Mesendoderm (in vitro differentiated cells): ENCODE measurements around the gene WDR44.

Experiments
- DNase-seq: peaks from one replicate; pipeline ENCODE4 v3.0.0; 2013
- H2AK5ac ChIP-seq: 2 replicates; pipeline ENCODE4 v1.6.1; 2013; ENCODE audit warnings: low read length, inconsistent platforms
- H2BK120ac ChIP-seq: 2 replicates; pipeline ENCODE4 v1.6.1; 2013; ENCODE audit warnings: low read depth, mild to moderate bottlenecking, low read length, moderate library complexity, mixed read lengths
- H2BK15ac ChIP-seq: replicated peaks from 2 replicates; pipeline ENCODE4 v1.6.1; 2013; ENCODE audit warnings: low read depth, mild to moderate bottlenecking, moderate library complexity
- H2BK5ac ChIP-seq: 2 replicates; pipeline ENCODE4 v1.6.1; 2013; ENCODE audit warnings: low read length, inconsistent platforms
- H3K18ac ChIP-seq: 2 replicates; pipeline ENCODE4 v1.6.1; 2013; ENCODE audit warnings: mild to moderate bottlenecking, low read length, mixed read lengths
- H3K23ac ChIP-seq: one replicate; pipeline ENCODE4 v1.6.1; 2013; ENCODE audit warnings: low read length
- H3K27ac ChIP-seq: 2 replicates; pipeline ENCODE4 v1.5.1; 2013; ENCODE audit warnings: low read depth, mild to moderate bottlenecking, inconsistent platforms, low read length, moderate library complexity
- H3K27me3 ChIP-seq: 2 replicates; pipeline ENCODE4 v1.6.1; 2013; ENCODE audit warnings: low read length, control low read depth, mild to moderate bottlenecking, inconsistent platforms; ENCODE audit not compliant: insufficient read depth, poor library complexity
- H3K36me3 ChIP-seq: 2 replicates; pipeline ENCODE4 v1.6.1; 2013; ENCODE audit warnings: low read length, inconsistent platforms; ENCODE audit not compliant: control insufficient read depth, insufficient read depth
- H3K4ac ChIP-seq: one replicate; pipeline ENCODE4 v1.6.1; 2013; ENCODE audit warnings: low read depth, mild to moderate bottlenecking, low read length, moderate library complexity
- H3K4me1 ChIP-seq: 2 replicates; pipeline ENCODE4 v1.6.1; 2013; ENCODE audit warnings: low read depth, low read length, inconsistent platforms; ENCODE audit not compliant: control insufficient read depth
- H3K4me2 ChIP-seq: 2 replicates; pipeline ENCODE4 v1.6.1; 2013; ENCODE audit warnings: low read length
- H3K4me3 ChIP-seq: 2 replicates; pipeline ENCODE4 v1.5.1; 2013; ENCODE audit warnings: mild to moderate bottlenecking, low read length
- H3K56ac ChIP-seq: one replicate; pipeline ENCODE4 v1.6.1; 2013; ENCODE audit warnings: low read length
- H3K79me1 ChIP-seq: 2 replicates; pipeline ENCODE4 v1.6.1; 2013; ENCODE audit warnings: low read length, inconsistent platforms
- H3K79me2 ChIP-seq: 2 replicates; pipeline ENCODE4 v1.6.1; 2013; ENCODE audit warnings: mild to moderate bottlenecking, low read length; ENCODE audit not compliant: control insufficient read depth, insufficient read depth
- H3K9ac ChIP-seq: 2 replicates; pipeline ENCODE4 v1.6.1; 2013; ENCODE audit warnings: low read length, inconsistent platforms
- H4K5ac ChIP-seq: one replicate; pipeline ENCODE4 v1.6.1; 2013; ENCODE audit warnings: low read length
- H4K8ac ChIP-seq: one replicate; pipeline ENCODE4 v1.6.1; 2013; ENCODE audit warnings: low read depth, mild to moderate bottlenecking, control low read depth, low read length, moderate library complexity
- WGBS: extraction: QIAGEN DNeasy Blood & Tissue Kit; methylation state at CpG from one replicate; pipeline ENCODE4 v1.1.7; 2013; ENCODE audit warnings: low lambda C conversion rate, missing lambda C conversion rate; ENCODE audit not compliant: insufficient coverage; ENCODE audit errors: extremely low coverage; 5-methylcytosine and 5-hydroxymethylcytosine counted together

The WDR44 gene

DNA sequence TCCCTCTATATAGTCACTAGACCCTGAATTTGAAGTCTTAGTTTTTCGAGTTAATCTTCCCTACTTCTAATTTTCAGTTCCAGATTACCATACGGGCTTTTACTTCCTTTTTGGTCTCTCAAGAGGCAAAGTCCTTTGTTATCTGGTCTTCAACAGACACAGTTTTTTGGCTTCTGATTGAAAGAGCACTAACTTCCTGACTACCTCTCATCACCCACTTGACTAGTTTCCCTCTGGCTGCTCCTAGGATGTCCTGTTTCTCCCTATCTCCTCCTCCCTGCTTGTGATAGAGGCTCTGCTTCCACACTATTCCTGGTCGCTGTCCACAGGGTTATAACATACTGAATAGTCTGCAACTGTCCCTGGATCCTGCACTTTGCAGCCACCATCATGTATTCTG, 16.7 kb upstream of the WDR44 start:
- H3K4me3 ChIP-seq = no peak overlapping the region
- no peak overlapping the region for H2BK120ac ChIP-seq
- no peak overlapping the region for H4K8ac ChIP-seq
- H3K79me1 ChIP-seq = no peaks in the 10 kb centered on the region
- no peak overlapping the region for H2BK5ac ChIP-seq
- H3K9ac ChIP-seq = no peak overlapping the region
- no peak overlapping the region for H2AK5ac ChIP-seq
- H3K4ac ChIP-seq = no peak overlapping the region
- no peaks in the 10 kb centered on the region for H3K79me2 ChIP-seq
- WGBS = no CpG with 5 or more reads among the region's 3 CpGs
- DNase-seq = no peak
- H4K5ac ChIP-seq = no peak overlapping the region
- no peak overlapping the region for H3K18ac ChIP-seq
- H3K27ac ChIP-seq = no peak overlapping the region
- H3K4me2 ChIP-seq = no peak overlapping the region
- no peak overlapping the region for H2BK15ac ChIP-seq
- H3K23ac ChIP-seq = no peak overlapping the region
- no peaks in the 10 kb centered on the region for H3K4me1 ChIP-seq
- H3K56ac ChIP-seq = no peak overlapping the region
- no peaks in the 10 kb centered on the region for H3K36me3 ChIP-seq
- H3K27me3 ChIP-seq = no peaks in the 10 kb centered on the region

DNA sequence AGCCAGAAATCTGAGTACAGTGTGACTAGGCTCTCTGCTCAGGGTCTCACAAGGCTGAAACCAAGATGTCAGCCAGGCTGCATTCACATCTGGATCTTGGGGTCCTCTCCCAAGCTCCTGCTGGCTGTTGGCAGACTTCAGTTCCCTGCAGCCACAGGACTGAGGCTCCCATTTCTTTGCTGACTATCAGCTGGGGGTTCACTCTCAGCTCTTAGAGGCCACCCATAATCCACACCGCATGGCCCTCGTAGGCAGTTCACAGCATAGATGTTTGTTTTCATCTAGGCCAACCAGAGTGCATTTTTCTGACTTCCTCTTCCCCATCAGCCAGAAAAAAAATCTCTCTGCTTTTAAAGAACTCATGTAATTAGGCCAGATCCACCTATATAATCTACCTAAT, 8.2 kb upstream of the WDR44 start:
- no peak overlapping the region for H2AK5ac ChIP-seq
- H3K79me1 ChIP-seq = no peaks in the 10 kb centered on the region
- H3K4ac ChIP-seq = no peak overlapping the region
- no peak overlapping the region for H4K5ac ChIP-seq
- no peak overlapping the region for H3K56ac ChIP-seq
- DNase-seq = no peak
- no peak overlapping the region for H3K4me2 ChIP-seq
- H2BK5ac ChIP-seq = no peak overlapping the region
- no peak overlapping the region for H3K9ac ChIP-seq
- no peak overlapping the region for H2BK15ac ChIP-seq
- no peak overlapping the region for H4K8ac ChIP-seq
- no peaks in the 10 kb centered on the region for H3K79me2 ChIP-seq
- H3K23ac ChIP-seq = no peak overlapping the region
- no peaks in the 10 kb centered on the region for H3K4me1 ChIP-seq
- no CpG with 5 or more reads among the region's 2 CpGs for WGBS
- H3K4me3 ChIP-seq = no peak overlapping the region
- H3K27ac ChIP-seq = no peak overlapping the region
- H3K36me3 ChIP-seq = no peaks in the 10 kb centered on the region
- H3K27me3 ChIP-seq = no peaks in the 10 kb centered on the region
- H3K18ac ChIP-seq = no peak overlapping the region
- no peak overlapping the region for H2BK120ac ChIP-seq

DNA sequence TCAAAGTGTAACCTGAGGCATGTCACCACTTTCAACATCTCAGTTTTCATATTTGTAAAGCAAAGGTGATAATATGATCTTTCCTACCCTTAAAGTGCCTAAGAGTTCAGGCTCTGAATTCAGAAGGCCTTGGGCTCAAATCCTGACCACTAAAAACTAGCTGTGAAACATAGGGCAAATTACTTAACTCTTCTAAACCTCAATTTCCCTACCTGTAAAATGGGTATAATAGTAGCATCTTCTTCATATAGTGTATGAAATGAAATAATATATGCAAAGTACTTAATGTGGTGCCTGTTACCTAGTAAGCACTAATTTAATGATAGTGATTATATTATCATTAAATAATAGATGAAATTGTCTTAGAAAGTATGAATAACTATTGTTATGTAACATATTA, 7.0 kb upstream of the WDR44 start:
- no peak overlapping the region for H3K18ac ChIP-seq
- H3K27ac ChIP-seq = no peak overlapping the region
- H2BK5ac ChIP-seq = no peak overlapping the region
- no peak overlapping the region for H3K4ac ChIP-seq
- no peak overlapping the region for H4K5ac ChIP-seq
- no peak overlapping the region for H3K4me2 ChIP-seq
- DNase-seq = no peak
- H2AK5ac ChIP-seq = no peak overlapping the region
- H3K23ac ChIP-seq = no peak overlapping the region
- H3K56ac ChIP-seq = no peak overlapping the region
- no peak overlapping the region for H2BK120ac ChIP-seq
- no peaks in the 10 kb centered on the region for H3K36me3 ChIP-seq
- H3K27me3 ChIP-seq = no peaks in the 10 kb centered on the region
- no peaks in the 10 kb centered on the region for H3K4me1 ChIP-seq
- H3K79me1 ChIP-seq = no peaks in the 10 kb centered on the region
- H3K9ac ChIP-seq = no peak overlapping the region
- H4K8ac ChIP-seq = no peak overlapping the region
- H3K79me2 ChIP-seq = no peaks in the 10 kb centered on the region
- no peak overlapping the region for H2BK15ac ChIP-seq
- H3K4me3 ChIP-seq = no peak overlapping the region

DNA sequence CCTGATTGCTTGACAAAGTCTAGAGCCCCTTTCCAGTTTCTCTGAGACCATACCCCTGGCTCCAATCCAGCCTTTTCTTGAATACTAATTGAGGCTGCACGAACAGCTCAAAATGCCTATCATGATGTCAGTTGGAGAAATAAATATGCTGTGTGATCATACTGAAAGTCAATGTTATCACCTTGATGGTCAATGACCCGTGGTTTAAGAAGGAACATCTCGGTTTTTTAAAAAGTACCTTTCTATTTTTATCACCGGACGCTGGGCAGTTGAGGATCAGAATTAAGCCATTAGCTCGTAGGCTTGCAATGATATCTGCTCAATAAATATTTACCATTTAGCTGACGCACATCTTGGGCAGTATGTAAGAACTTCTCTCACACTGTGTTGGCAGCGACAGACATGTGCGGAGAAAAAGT, 852 bp upstream of the WDR44 start:
- Histone ChIP-seq H3K79me2 (peaks cover 23% of the 10 kb centered on the region), H3K4me3 (no peak overlapping the region), H3K56ac (peak overlapping the region; percentile 85), H4K5ac (no peak overlapping the region), H3K36me3 (no peaks in the 10 kb centered on the region), H2BK120ac (no peak overlapping the region), H4K8ac (no peak overlapping the region), H3K4me1 (no peaks in the 10 kb centered on the region), H2AK5ac (no peak overlapping the region), H3K23ac (no peak overlapping the region), H3K79me1 (no peaks in the 10 kb centered on the region), H3K18ac (no peak overlapping the region), H3K9ac (peak overlapping the region; percentile 67), H3K4me2 (no peak overlapping the region), H3K4ac (no peak overlapping the region), H2BK5ac (no peak overlapping the region), H2BK15ac (no peak overlapping the region), H3K27me3 (no peaks in the 10 kb centered on the region), H3K27ac (no peak overlapping the region)
- WGBS = no CpG with 5 or more reads among the region's 9 CpGs
- no peak for DNase-seq

DNA sequence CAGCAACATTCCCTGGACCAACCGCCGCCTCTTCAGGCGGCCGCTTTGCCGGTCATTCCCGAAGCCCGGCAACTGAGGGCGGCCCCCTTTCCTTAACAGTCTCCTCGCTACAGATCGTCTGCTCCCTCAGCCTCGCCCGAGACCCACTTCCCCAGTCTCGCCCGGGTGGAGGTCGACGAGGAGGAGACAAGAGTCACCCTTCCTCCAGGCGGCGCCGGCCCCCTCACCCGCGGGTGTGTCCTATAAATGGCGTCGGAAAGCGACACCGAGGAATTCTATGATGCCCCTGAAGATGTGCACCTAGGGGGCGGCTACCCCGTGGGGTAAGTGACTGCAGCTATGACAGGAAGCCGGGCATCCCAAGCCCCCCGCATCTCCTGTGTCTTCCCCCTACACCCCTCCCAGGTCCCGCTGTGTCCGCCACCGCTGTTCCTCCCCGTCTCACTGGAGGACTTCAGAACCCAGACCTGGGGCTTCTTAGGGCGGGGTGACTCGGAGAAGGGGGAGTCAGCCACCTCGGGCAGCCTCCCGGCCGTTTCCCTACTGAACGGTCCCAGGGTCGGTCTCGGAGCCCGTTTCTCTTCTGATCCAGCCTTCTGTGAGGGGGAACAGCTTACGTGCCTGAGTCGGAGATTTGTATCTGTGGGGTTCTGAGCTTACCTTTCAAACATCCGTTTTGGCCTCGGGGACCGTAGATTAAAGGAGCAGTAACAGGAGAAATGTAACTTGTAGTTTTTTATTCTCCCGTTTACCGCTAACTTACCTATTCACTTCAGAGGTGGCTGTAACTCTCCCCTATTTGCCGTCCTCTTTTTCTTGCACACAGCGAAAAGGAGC, 570 bp downstream of the WDR44 start:
- H3K27me3 ChIP-seq = no peaks in the 10 kb centered on the region
- H3K23ac ChIP-seq = no peak overlapping the region
- no peak overlapping the region for H2BK5ac ChIP-seq
- H3K27ac ChIP-seq = peak overlapping the region; percentile 85
- H2AK5ac ChIP-seq = no peak overlapping the region
- H2BK15ac ChIP-seq = no peak overlapping the region
- no peaks in the 10 kb centered on the region for H3K79me1 ChIP-seq
- H3K4ac ChIP-seq = peak overlapping the region; percentile 88
- H3K9ac ChIP-seq = peak overlapping the region; percentile 74
- H3K36me3 ChIP-seq = no peaks in the 10 kb centered on the region
- peak overlapping the region; percentile 50 for H3K4me2 ChIP-seq
- H3K56ac ChIP-seq = peak overlapping the region; percentile 85
- WGBS = no CpG with 5 or more reads among the region's 51 CpGs
- peaks cover 27% of the 10 kb centered on the region for H3K79me2 ChIP-seq
- H4K5ac ChIP-seq = no peak overlapping the region
- DNase-seq = peak; percentile 49
- peak overlapping the region; percentile 78 for H3K4me3 ChIP-seq
- H3K4me1 ChIP-seq = no peaks in the 10 kb centered on the region
- H3K18ac ChIP-seq = peak overlapping the region; percentile 52
- H4K8ac ChIP-seq = no peak overlapping the region
- no peak overlapping the region for H2BK120ac ChIP-seq

DNA sequence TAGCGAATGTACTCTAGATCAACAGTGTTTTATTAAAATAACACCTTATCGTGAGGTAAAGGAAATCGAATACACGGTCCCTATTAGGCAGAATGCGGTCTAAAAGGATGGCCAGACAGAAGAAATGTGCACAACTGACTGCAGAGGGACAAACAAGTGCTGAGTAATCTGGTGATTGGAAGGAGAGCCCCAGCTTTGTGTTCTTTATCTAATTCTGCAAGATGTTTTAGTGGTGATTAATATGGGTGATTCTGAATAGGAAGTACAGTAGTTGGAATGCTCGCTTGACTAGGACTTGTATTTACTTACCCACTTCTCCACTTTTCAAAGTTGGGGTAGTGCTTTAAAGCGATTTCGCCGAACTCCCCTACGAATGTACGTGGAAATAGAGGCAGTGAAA, 1.2 kb downstream of the WDR44 start:
- Histone ChIP-seq H3K4me3 (peak overlapping the region; percentile 78), H3K18ac (peak overlapping the region; percentile 52), H3K79me1 (no peaks in the 10 kb centered on the region), H2AK5ac (no peak overlapping the region), H3K27ac (no peak overlapping the region), H3K9ac (peak overlapping the region; percentile 74), H3K4me2 (peak overlapping the region; percentile 50), H3K23ac (no peak overlapping the region), H3K56ac (peak overlapping the region; percentile 85), H4K8ac (no peak overlapping the region), H2BK120ac (no peak overlapping the region), H2BK5ac (no peak overlapping the region), H3K4ac (no peak overlapping the region), H3K79me2 (peaks cover 29% of the 10 kb centered on the region), H3K4me1 (no peaks in the 10 kb centered on the region), H3K27me3 (no peaks in the 10 kb centered on the region), H4K5ac (no peak overlapping the region), H3K36me3 (no peaks in the 10 kb centered on the region), H2BK15ac (no peak overlapping the region)
- no CpG with 5 or more reads among the region's 11 CpGs for WGBS
- peak; percentile 18 for DNase-seq
